Esophagus mucosa (tissue), 1 donor: Measurements from ENCODE around the gene PSPC1. TPM values are rescaled to one million over a fixed set of nuclear protein-coding genes. Genes with fewer than 3 reads are reported as not detected.
A peak's percentile ranks its signal among the peaks of the same experiment; 100 is the strongest.

Source experiments
- ATAC-seq: fragments of 200-7000 bp; cut with Tn5 transposase; one replicate; pipeline ENCODE4 v1.9.1; 2020
- total RNA-seq: library from RNA; stranded (reverse); gene quantifications from one replicate; pipeline ENCODE4 v1.2.4, GENCODE V29; 2023
- donor health status: DM: yes; HTN: yes; CAD: no.

PSPC1 gene
- total RNA-seq, 1 donor from 2014 or later = 28.9 TPM

DNA sequence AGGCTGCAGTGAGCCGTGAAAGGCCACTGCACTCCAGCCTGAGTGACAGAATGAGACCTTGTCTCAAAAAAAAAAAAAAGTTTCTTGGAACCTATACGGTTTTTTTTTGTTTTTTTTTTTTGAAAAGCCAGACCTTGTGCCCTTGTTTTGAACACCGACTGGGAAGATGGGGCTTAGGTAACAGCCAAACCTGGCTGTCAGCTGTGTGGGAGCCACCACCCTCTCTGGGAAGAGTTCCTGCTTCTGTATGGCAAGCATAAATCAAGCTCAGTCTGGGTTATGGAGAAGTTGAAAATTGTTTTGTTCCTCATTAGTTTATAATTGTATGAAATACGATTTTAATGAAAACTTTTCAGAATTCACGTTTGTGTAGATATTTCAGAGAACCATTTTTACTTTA lies 109.8 kb downstream of the PSPC1 start:
- no peak for ATAC-seq

- ATAC-seq = no peak
Measured at GRCh38 chr13:19670147-19670546, 112.6 kb downstream of the PSPC1 start.

DNA sequence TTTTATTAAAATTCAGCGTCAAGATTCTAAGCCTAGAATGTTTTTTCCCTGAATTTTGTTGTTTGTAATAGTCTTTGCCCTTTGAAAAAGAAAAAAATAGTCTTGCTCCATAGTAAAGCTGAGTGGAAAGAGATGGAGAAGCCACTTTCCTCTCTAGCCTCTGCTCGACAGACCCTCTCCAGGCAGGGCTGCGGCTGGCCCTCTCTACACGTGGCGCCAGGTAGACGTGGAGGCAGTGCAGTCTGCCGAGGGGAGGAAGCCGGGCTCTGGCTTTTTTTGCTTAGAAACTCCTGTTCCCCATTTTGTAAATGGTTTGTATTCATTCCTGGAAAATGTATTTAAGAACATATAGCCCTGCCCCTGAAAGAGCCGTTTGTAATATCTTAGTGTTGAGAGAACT lies 114.0 kb downstream of the PSPC1 start:
- ATAC-seq = no peak

GRCh38 chr13:19665427-19665859 lies 117.3 kb downstream of the PSPC1 start:
- peak; percentile 38 for ATAC-seq

GRCh38 chr13:19664481-19665230 lies 118.1 kb downstream of the PSPC1 start:
- no peak for ATAC-seq

GRCh38 chr13:19663416-19663979 lies 119.2 kb downstream of the PSPC1 start:
- no peak for ATAC-seq

GRCh38 chr13:19661561-19661960 lies 121.2 kb downstream of the PSPC1 start:
- ATAC-seq = no peak

GRCh38 chr13:19661126-19661525 lies 121.6 kb downstream of the PSPC1 start:
- ATAC-seq = no peak

DNA sequence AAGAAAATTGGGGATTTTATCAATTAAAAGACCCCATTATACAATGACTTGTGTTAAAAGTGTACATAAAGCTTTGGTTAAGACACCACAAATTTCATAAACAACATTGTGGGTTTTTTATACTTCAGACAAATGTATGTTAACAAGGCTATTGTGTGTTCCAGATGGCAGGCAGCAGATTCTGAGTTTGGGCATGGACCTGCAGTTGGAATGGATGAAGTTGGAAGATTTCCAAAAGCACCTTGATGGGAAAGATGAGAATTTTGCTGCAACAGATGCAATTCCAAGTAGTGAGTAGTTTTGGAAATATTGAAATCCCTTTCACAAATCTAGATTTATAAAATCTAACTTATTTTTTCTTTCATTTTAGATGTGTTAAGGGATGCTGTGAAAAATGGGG lies 123.9 kb downstream of the PSPC1 start:
- ATAC-seq = no peak

DNA sequence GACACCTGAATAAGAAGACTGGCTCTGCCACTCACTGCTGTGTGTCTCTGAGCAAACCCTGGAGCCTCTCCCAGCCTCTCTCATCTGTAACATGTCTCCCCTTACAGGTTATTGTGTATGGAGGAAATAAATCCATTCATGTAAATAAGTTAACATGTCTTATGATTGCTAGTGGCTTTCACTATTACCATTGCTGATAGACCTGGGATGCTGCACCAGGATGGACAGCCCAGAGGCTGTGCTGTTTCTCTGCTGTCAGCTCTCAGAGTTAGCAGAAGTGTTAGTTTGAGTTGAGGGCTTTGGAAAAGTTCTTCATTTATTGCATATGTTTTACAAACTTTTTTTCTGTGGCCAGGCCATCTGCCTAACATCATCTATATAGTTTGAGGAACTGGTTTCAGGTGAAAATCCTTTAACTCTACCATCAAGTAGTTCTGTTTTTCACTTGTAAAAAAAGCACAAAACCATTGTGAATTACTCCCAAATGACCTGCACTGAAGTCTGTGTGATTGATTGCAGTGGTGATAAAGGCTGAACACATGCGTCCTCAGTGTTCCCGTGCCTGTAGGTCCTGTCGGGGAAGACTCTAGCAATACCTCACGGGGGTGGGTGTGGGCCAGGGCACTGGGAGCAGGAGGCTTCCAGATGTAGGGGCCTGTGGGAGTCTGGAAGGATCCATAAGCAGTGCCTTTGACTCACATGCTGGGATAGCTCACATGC lies 124.7 kb downstream of the PSPC1 start:
- ATAC-seq = no peak

Other genes with a start within 250 kb of the PSPC1 start
- not detected for gene TPTE2, start 221.4 kb downstream of the PSPC1 start, total RNA-seq
- gene MPHOSPH8, start 149.3 kb downstream of the PSPC1 start, total RNA-seq = 16.1 TPM
- gene ZMYM5, start 80.7 kb upstream of the PSPC1 start, total RNA-seq = 10.7 TPM
- gene ZMYM2, start 175.8 kb upstream of the PSPC1 start, total RNA-seq = 50.6 TPM